GM18858 (cell line): ENCODE results near the gene ZDHHC20.

ENCODE experiments used
- ATAC-seq: cut with Tn5 transposase; IDR thresholded peaks from one replicate; pipeline ENCODE4 v1.9.1; 2021; ENCODE audit not compliant: unreplicated experiment

ZDHHC20 gene, protein sequence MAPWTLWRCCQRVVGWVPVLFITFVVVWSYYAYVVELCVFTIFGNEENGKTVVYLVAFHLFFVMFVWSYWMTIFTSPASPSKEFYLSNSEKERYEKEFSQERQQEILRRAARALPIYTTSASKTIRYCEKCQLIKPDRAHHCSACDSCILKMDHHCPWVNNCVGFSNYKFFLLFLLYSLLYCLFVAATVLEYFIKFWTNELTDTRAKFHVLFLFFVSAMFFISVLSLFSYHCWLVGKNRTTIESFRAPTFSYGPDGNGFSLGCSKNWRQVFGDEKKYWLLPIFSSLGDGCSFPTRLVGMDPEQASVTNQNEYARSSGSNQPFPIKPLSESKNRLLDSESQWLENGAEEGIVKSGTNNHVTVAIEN

DNA sequence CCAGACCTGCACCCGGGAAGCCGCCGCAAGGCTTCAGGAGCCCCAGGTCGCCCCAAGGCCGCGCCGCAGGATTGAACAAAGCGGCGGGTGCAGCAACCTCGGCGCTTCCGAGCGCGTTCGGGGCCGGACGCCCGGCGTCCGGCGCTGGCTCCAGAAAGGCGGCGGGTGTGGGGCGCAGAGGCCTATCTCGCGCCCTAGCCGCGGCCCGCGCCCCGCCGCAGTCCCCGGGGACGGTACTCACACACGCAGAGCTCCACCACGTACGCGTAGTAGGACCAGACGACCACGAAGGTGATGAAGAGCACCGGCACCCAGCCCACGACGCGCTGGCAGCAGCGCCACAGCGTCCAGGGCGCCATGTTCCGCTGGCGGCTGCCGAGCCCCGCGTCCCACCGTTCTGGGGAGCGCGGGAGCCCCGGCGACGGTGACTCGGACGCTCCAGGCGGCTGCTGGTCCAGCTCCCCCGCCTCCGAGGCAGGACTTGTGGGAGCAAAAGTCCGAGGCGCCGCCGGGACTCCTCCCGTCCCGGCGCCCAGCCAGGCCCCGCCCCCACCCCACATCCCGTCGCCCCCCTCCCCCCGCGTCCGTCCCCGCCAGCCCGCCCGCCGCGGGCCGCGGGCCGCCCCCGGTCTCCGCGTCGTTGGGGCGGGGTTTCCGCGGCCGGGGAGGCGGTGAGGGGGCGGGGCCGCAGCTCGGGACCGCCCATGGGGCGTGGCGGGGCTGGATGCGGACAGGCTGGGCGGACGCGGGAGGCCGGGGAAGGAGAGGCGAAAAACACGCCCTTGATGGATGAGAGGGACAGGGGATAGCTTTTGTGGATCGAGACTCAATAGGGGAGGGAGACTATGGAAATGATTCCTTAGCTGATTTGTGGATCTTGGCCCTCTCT lies at the start of gene ZDHHC20:
Gene ZDHHC20 (minus strand): TSS at position 491 of the 889 bp plus-strand sequence. CDS start 132 bp downstream, at position 359.
- peak; percentile 62 for ATAC-seq

DNA sequence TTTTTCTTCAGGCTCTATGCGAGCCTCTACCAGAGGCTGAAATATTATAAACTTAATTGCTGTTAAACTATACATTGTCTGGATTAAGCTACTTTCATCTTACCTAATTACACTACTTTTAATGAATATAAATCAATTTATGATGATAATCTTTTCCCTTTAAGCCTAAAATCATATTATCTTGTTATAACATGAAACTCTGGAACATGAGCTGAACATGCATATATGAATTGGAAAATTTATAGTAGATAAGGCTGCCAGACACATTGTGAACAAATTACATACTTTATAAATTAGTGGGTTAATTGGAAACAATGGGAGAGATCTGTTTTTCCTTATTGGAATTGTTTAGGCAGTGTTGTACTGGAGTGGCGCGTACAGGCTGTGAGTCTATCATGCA lies 45.3 kb upstream of the ZDHHC20 start:
- ATAC-seq: no peak

DNA sequence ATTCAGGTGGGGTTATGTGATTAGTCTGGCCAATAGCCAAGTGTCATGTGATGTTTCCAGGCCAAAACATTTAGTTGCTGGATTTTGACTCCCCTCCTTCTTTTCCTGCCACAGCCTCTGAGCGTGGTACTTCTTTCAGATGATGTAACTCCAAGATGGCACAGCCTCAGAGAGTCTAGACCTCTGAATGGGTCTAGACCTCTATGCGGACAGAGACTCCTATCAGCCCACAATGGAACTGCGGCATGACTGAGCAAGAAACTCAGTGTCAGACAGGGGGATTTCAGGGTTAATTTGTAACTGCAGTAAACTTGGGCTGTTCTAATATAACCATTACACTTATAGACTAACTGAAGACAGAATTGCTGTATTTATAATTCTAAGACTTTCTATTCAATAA lies 42.6 kb upstream of the ZDHHC20 start:
- ATAC-seq: no peak

DNA sequence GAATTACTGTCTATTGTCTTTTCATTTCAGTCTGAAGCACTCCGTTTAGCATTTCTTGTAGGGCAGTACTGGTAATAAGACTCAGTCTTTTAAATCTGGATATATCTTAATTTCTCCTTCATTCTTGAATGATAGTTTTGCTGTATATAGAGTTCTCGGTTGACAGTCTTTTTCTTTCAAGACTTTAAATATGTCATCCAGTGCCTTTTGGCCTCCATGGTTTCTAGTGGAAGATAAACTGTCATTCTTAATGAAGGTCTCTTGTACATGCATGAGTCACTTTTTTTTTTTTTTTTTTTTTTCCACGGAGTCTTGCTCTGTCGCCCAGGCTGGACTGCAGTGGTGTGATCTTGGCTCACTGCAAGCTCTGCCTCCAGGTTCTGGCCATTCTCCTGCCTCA lies 27.2 kb upstream of the ZDHHC20 start:
- ATAC-seq: no peak

DNA sequence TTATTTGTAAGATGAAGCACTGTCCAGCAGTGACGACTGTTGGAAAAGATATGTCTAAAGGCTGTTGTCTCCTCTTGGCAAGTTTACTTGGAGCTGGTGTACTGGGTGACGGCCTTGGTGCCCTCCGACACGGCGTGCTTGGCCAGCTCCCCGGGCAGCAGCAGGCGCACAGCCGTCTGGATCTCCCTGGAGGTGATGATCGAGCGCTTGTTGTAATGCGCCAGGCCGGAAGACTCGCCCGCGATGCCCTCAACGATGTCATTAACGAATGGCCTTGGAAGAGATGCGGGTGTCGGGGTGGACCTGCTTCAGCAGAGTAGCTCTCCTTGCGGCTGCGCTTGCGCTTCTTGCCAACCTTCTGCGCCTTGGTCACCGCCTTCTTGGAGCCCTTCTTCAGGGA lies 24.6 kb upstream of the ZDHHC20 start:
- no peak for ATAC-seq

DNA sequence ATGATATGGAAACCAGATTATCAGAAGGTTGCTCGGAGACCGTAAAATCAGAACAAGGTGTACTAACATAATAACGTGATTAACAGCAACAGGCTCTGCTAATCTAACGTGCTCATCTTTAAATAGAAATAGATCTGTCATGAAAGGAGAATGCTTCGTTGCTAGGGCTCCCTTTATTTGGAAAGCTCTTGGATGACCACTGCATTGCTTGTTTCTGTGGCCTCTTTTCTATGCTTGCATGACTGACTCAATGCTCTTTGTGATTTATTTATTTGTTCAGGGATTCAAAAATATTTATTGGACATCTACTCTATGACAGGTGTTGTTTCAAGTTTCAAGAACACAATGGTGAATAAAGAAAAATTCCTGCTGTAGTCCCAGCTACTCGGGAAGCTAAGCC lies 22.3 kb upstream of the ZDHHC20 start:
- no peak for ATAC-seq

DNA sequence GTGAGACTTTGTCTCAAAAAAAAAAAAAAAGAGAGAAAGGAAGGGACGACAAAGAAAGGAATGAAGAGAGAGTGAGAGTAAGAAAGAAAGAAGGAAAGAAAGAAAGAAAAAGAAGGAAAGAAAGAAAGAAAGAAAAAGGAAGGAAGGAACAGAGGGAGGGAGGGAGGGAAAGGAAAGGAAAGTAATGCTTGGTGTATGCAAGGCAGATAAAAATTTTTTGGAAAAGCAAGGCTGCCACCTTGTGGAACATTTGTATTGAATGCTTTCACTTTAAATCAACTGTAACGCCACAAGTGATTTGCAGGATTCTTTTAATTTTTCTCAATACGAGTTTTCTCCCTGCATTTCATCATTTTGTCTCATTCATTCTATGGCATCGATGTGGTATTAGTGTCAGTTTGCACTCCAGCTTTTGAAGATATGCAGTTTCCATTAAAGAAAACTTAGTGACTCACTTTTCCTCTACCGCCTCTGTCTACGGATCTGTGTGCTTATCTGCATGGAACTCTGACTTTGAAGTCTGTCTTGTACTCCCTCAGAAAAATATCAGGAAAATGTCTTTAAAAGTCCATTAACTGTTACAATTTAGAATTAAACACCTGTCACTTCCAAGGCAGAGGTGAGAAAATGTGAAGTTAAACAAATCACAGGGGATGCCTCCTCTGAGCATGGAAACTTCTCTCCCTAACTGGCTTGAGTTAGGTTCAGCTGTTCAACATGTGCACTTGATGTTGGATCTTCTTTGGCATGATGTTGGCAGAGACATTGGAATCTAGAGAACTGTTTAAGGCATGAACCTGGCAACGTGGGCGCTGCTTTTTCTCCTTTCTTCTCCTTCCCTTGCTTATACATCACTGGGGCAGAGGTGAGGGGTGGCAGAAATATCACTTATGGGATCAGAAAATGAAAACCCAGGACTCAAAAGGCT lies 20.0 kb upstream of the ZDHHC20 start:
- no peak for ATAC-seq

DNA sequence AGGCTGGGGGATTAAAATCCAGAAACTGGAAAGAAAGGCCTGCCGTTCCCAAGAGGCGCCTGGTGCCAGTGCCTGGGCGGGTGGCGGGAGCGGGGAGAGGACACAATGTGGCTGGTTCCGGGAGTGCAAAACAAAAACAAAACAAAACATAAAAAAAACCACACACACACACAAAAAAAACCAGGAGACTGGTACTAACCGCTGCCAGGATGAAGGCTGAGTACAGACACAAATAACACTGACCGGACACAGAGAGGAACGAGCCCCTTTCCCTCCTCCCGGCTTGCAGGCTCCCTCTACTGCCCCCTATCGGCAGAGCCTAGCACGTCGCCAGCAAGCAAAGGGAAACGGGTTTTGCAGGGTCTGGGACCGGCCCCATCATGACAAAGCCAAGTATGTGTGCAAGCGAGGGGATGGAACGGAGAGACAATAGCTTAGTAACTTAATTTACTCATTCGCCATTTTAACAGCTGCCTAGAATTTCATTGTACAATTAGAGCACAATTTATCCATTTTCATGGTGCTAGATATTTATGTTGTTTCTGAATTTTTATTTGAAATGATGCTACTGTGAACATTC lies 17.9 kb upstream of the ZDHHC20 start:
- no peak for ATAC-seq

DNA sequence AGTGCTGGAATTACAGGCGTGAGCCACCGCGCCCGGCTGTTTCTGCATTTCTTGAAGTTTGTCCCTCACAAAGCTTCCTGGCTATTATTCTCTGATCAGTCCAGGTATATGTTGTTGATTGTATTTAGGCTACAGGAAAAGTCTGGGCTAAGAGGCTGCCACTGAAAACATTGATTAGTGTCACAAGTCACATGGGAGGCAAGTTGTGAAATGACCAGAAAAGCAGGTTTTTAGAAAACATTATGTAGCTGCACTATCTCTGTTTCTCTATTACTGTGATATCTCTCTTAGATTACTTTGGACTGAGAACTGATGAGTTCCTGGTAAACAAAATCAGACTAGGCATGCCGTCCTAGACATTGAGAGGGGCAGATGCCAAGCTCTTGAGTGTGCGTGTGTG lies 16.0 kb upstream of the ZDHHC20 start:
- ATAC-seq: no peak

DNA sequence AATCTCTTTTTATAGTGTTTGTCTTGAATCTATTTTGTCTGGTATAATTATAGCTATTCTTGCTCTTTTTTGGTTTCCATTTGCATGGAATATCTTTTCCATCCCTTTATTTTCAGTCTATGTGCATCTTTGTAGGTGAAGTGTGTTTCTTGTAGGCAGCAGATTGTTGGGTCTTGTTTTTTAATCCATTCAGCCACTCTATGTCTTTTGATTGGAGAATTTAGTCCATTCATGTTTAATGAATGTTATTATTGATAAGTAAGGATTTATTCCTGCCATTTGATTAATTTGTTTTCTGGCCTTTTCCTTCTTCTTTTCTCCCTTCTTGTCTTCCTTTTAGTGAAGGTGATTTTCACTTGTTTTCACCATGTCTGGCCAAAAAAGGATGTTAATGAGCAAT lies 11.7 kb upstream of the ZDHHC20 start:
- ATAC-seq: no peak

DNA sequence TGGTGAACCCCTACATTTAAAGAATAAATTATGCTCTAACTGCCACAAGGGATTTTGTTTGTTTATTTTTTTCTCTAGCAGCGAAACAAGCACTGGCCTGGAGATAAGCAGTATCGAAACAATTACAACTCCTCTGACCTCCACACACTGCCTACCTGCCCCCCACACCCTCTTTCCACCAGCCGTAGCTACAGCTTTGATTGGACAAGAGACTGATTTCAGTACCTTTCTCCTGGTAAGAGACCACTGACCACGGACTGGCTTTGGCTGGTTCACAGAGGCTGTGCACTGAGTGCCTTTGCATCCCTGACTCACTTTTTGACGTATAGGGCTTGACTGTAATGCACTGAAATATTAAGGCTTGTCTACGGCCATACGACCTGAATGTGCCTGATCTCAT lies 7.4 kb upstream of the ZDHHC20 start:
- ATAC-seq: no peak

DNA sequence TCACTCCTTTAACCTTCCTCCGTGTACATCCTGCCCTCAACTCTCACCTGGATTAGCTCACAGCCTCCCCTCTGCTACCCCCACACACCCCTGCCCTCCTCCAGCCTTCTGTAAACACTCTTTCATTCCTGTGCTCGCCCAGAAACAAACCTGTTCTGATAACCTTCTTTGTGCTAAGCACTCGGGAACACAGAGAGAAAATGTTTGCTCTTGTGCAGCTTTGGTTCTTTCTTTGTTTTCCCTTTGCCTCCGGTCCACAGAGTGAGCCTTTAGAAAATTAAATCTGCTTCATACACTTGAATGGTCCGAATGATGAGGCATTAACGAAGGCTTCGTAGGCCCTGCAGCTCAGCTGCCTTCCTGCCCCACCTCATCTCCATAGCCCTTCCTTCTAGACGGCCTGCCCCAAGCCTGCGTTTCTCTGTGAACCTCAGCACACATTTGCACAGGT lies 6.6 kb upstream of the ZDHHC20 start:
- no peak for ATAC-seq

DNA sequence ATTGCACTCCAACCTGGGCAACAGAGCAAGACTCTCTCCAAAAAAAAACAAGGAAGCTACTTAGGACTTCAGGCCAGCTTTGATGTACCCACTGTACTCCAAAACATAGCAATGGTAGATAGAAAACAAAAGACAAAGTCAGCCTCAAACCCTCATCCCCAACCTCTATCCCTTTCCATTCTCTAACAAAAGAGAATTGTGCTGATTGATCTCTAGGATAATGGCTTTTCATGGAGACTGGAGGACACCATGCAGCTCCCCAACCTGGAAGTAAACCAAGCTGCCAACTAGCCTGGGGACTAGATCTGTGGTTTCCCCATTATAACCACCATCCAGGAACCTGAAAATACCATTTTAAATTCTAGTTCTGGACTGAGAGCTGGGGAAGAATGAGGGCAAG lies 4.3 kb upstream of the ZDHHC20 start:
- no peak for ATAC-seq

DNA sequence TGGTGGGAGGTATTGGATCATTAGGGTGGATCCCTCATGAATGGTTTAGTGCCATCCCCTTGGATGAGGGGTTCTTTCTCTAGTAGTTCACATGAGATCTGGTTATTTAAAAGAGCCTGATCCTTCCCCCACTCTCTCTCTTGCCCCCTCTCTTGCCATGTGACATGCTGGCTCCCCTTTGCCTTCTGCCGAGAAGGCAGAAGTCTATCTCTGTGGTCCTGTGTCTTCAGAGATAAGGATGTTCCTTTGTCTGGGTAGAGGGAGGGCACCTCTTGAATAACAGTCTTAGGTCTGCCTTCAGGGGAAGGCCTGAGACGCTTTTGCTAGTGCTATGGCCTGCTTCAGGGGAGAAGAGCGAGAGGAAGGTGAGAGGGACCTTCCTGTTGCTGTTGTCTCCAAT lies 2.0 kb upstream of the ZDHHC20 start:
- no peak for ATAC-seq

DNA sequence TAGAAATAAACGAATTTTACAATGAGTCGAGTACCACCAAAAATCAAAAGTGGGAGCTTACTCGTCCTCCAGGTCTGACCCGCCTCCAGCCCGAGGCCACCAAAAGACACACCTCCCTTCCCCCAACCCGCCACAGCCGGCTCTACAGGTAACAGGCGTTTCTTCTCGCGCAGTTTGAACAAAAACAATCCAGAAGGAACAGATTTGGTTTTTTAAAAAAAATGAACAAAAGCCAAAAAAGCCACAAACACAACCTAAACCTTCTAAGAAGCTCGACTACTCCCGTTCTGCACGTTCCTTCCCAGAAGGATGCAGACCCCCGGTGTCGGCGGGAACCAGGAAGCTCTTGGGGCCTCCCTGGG lies 671 bp downstream of the ZDHHC20 start:
- peak; percentile 26 for ATAC-seq

DNA sequence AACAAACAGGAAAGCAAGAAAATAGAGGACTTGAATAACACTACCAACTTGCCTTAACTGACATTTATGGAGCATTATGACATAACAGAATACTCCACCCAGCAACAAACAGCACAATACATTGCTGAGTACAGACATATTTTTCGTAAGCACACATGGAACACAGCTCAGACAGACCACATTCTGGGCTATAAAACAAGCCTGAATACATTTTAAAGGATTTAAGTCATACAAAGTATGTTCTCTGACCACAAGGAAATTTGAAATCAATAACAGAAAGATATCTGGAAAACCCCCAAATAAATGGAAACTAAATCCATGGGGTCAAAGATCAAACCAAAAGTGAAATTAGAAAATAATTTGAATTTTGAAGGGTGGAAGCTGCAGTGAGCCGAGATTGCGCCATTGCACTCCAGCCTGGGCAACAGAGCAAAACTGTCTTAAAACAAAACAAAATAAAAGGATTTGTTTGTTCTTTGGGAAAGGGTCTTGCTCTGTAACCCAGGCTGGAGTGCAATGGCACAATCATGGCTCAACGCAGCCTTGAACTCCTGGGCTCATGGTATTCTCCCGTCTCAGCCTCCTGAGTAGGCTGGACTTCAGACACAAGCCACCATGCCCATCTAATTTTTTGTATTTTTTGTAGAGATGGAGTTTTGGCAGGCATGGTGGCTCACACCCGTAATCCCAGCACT lies 5.6 kb downstream of the ZDHHC20 start:
- ATAC-seq: no peak

DNA sequence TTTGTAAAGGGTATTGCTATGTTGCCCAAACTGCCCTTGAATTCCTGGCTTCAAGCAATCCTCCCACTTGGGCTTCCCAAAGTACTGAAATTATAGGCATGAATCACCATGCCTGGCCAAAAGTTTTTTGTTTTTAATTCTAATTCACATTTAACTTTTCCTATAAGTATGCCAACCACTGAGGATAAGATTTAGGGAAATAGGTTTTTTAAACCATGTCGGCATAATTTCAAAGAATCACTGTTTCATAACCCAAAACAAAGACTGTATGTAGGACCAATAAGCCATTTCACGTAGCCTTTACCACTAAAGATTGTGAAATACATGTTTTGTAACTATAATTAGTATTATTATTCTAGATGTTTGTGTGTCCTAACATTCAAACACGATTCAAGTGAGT lies 8.2 kb downstream of the ZDHHC20 start:
- ATAC-seq: no peak

DNA sequence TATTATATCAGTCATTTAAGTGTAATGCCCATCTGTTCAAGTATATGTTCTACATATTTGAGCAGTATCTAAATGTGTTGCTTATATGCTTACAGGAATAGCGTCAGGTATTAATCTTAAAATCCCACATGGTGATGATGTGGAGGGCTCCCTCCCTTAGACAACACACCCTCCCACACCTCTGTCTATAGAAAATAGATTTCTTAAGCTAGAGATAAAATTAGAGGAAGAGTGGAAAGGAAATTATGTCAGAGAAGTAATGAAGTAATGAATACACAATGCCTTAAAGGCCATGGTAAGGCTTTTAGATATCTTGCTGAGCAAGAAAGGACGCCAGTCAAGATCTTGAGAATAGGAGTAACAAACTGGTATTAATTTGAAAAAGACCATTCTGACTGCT lies 12.4 kb downstream of the ZDHHC20 start:
- ATAC-seq: no peak

DNA sequence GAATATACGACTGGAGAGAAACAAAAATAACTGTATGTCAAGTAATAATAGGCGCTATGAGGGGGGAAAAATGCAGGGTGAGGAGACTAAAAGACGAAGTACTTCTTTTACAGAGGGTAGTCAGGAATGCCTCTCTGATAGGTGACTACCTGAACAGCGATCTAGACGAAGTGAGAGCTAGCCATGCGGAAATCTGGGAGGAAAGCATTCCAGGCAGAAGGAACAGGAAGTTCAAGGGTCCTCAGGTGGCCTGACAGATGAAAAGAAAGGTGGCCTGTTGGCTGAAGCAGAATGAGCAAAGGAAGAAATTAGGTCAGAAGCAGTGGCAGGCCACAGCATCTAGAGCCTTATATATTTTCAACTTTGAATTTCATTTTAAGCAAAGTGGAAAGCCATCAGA lies 13.3 kb downstream of the ZDHHC20 start:
- no peak for ATAC-seq

DNA sequence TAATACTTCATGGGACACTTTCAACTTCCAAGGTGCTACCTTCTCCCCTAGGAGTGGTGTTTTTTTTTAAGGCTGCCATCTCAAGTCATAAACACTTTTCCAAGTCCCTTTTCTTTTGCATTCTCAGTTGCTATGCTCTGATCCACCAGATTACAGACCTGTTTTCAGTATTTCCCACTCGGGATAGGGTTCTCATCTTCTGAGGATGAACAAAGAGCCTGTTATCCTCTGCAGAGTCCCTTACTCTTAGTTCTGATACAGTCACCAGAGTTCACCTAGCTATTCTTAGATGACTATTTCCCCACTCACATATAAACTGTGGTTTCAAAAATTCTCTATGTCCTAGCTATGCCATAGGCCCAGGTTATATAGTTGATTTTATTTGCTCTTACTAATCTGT lies 15.9 kb downstream of the ZDHHC20 start:
- ATAC-seq: no peak
